ENCODE data around the gene ARHGAP33.

The ARHGAP33 gene

GRCh38 chr19:35773020-35773806, 2.2 kb upstream of the ARHGAP33 start:
- in situ Hi-C loops (cut with MboI; ENCODE audit: low sequenced_read_pairs, unreplicated experiment), result no loop called here
- TF ChIP-seq CTCF (IDR thresholded peaks at IDR 0.05; ENCODE audit: borderline replicate concordance, control extremely low read depth, extremely low read depth, insufficient read depth, missing control alignments), result no peak
- DNase-seq (ENCODE audit: low spot score), result no peak

GRCh38 chr19:35774274-35775045, 904 bp upstream of the ARHGAP33 start:
- in situ Hi-C loops (cut with MboI; ENCODE audit: low sequenced_read_pairs, unreplicated experiment), result no loop called here
- no peak for DNase-seq (ENCODE audit: low spot score)
- no peak for TF ChIP-seq CTCF (IDR thresholded peaks at IDR 0.05; ENCODE audit: borderline replicate concordance, control extremely low read depth, extremely low read depth, insufficient read depth, missing control alignments)

- no peak for DNase-seq (ENCODE audit: low spot score)
- TF ChIP-seq CTCF (IDR thresholded peaks at IDR 0.05; ENCODE audit: borderline replicate concordance, control extremely low read depth, extremely low read depth, insufficient read depth, missing control alignments), result no peak
- in situ Hi-C loops (cut with MboI; ENCODE audit: low sequenced_read_pairs, unreplicated experiment), result no loop called here
Measured at GRCh38 chr19:35775046-35775297, 392 bp upstream of the ARHGAP33 start.

- no peak for DNase-seq (ENCODE audit: low spot score)
- in situ Hi-C loops (cut with MboI; ENCODE audit: low sequenced_read_pairs, unreplicated experiment), result no loop called here
- no peak for TF ChIP-seq CTCF (IDR thresholded peaks at IDR 0.05; ENCODE audit: borderline replicate concordance, control extremely low read depth, extremely low read depth, insufficient read depth, missing control alignments)
Measured at GRCh38 chr19:35776102-35776788, 881 bp downstream of the ARHGAP33 start.

- in situ Hi-C loops (cut with MboI; ENCODE audit: low sequenced_read_pairs, unreplicated experiment), result no loop called here
- no peak for DNase-seq (ENCODE audit: low spot score)
- no peak for TF ChIP-seq CTCF (IDR thresholded peaks at IDR 0.05; ENCODE audit: borderline replicate concordance, control extremely low read depth, extremely low read depth, insufficient read depth, missing control alignments)
Measured at GRCh38 chr19:35777086-35777841, 1.9 kb downstream of the ARHGAP33 start.

- in situ Hi-C loops (cut with MboI; ENCODE audit: low sequenced_read_pairs, unreplicated experiment), result no loop called here
- TF ChIP-seq CTCF (IDR thresholded peaks at IDR 0.05; ENCODE audit: borderline replicate concordance, control extremely low read depth, extremely low read depth, insufficient read depth, missing control alignments), result no peak
- no peak for DNase-seq (ENCODE audit: low spot score)
Measured at GRCh38 chr19:35777961-35778360, 2.6 kb downstream of the ARHGAP33 start.

Data from GM13976 (cell line).